Measurements from ENCODE around the gene HNRNPH1.
A peak's percentile ranks its signal among the peaks of the same experiment; 100 is the strongest.

- TF ChIP-seq CTCF (conservative IDR thresholded peaks at IDR 0.05; ENCODE audit: low read depth in 2 of 2), result no peak
- peak; percentile 25; the same call in 1 of the 2 replicates for TF ChIP-seq POLR2AphosphoS5 (IDR thresholded peaks at IDR 0.05; ENCODE audit: low read depth)
Observed at GRCh38 chr5:179610109-179610902, 13.2 kb downstream of the HNRNPH1 start.

All from GM23338 (cell line).